Ishikawa (cell line): ENCODE results near the gene ARIH1.

Experiments
- CREB1 ChIP-seq: IDR thresholded peaks from 2 replicates; pipeline ENCODE4 v1.6.1; 2012; ENCODE audit warnings: low read depth
- EP300 ChIP-seq: IDR thresholded peaks from 2 replicates; pipeline ENCODE4 v1.6.1; 2012; ENCODE audit warnings: borderline replicate concordance
- RAD21 ChIP-seq: IDR thresholded peaks from 2 replicates; pipeline ENCODE4 v1.6.1; 2012; ENCODE audit warnings: low read depth
- TCF12 ChIP-seq: IDR thresholded peaks from 2 replicates; pipeline ENCODE4 v1.6.1; 2012; ENCODE audit warnings: low read depth

GRCh38 chr15:72562386-72562785 is 88.3 kb downstream of the ARIH1 start:
- TF ChIP-seq CREB1, result no peak
- no peak for TF ChIP-seq EP300
- no peak for TF ChIP-seq RAD21
- no peak for TF ChIP-seq TCF12
